Trophoblast cell (in vitro differentiated cells and primary cell): ENCODE data around the gene NHLRC4.

Source experiments
- DNase-seq, 2 donors: peaks; one replicate each; pipeline ENCODE4 v3.0.0-alpha.2; 2016
- H2AFZ ChIP-seq: 2 replicates; pipeline ENCODE4 v1.6.1; 2013; ENCODE audit warnings: low read length, moderate library complexity, mild to moderate bottlenecking; ENCODE audit not compliant: insufficient read depth, poor library complexity
- H2AK5ac ChIP-seq: 2 replicates; pipeline ENCODE4 v1.6.1; 2013; ENCODE audit warnings: mild to moderate bottlenecking, low read length
- H2BK120ac ChIP-seq: 2 replicates; pipeline ENCODE4 v1.6.1; 2013; ENCODE audit warnings: low read length, mild to moderate bottlenecking, moderate library complexity; ENCODE audit not compliant: insufficient read depth, poor library complexity
- H2BK12ac ChIP-seq: 2 replicates; pipeline ENCODE4 v1.6.1; 2013; ENCODE audit warnings: mild to moderate bottlenecking, low read length, moderate library complexity
- H2BK5ac ChIP-seq: 2 replicates; pipeline ENCODE4 v1.6.1; 2013; ENCODE audit warnings: low read length, low read depth, moderate library complexity, mild to moderate bottlenecking; ENCODE audit not compliant: poor library complexity
- H3K14ac ChIP-seq: 2 replicates; pipeline ENCODE4 v1.6.1; 2013; ENCODE audit warnings: mild to moderate bottlenecking, low read length
- H3K18ac ChIP-seq: 2 replicates; pipeline ENCODE4 v1.6.1; 2013; ENCODE audit warnings: mild to moderate bottlenecking, low read length
- H3K23ac ChIP-seq: 2 replicates; pipeline ENCODE4 v1.6.1; 2013; ENCODE audit warnings: low read length
- H3K27ac ChIP-seq: 2 replicates; pipeline ENCODE4 v1.5.1; 2013; ENCODE audit warnings: low read depth, mild to moderate bottlenecking, inconsistent platforms, low read length, moderate library complexity
- H3K27me3 ChIP-seq: 2 replicates; pipeline ENCODE4 v1.6.1; 2013; ENCODE audit warnings: inconsistent platforms, mild to moderate bottlenecking, low read length, moderate library complexity; ENCODE audit not compliant: insufficient read depth
- H3K36me3 ChIP-seq, 2 experiments: 1 replicate in 1 of 2; 2 replicates in 1 of 2; pipeline ENCODE4 v1.6.1; 2013; ENCODE audit warnings: low read length in 2 of 2, mild to moderate bottlenecking in 2 of 2, moderate library complexity in 1 of 2; ENCODE audit not compliant: insufficient read depth in 2 of 2, control insufficient read depth in 1 of 2
- H3K4ac ChIP-seq: 2 replicates; pipeline ENCODE4 v1.6.1; 2013; ENCODE audit warnings: low read depth, mild to moderate bottlenecking, low read length, moderate library complexity
- H3K4me1 ChIP-seq, 2 experiments: 1 replicate in 1 of 2; 2 replicates in 1 of 2; pipeline ENCODE4 v1.6.1; 2013; ENCODE audit warnings: low read length in 2 of 2, mild to moderate bottlenecking in 2 of 2, moderate library complexity in 1 of 2; ENCODE audit not compliant: insufficient read depth in 2 of 2, control insufficient read depth in 1 of 2
- H3K4me2 ChIP-seq: 2 replicates; pipeline ENCODE4 v1.6.1; 2013; ENCODE audit warnings: inconsistent platforms, mild to moderate bottlenecking, low read length, moderate library complexity
- H3K4me3 ChIP-seq: 2 replicates; pipeline ENCODE4 v1.5.1; 2013; ENCODE audit warnings: mild to moderate bottlenecking, low read depth, low read length, inconsistent platforms
- H3K79me1 ChIP-seq: one replicate; pipeline ENCODE4 v1.6.1; 2013; ENCODE audit warnings: low read length
- H3K79me2 ChIP-seq: 2 replicates; pipeline ENCODE4 v1.6.1; 2013; ENCODE audit warnings: low read length, mild to moderate bottlenecking; ENCODE audit not compliant: control insufficient read depth, insufficient read depth, poor library complexity
- H3K9ac ChIP-seq: 2 replicates; pipeline ENCODE4 v1.6.1; 2013; ENCODE audit warnings: mild to moderate bottlenecking, low read length
- H3K9me3 ChIP-seq: 2 replicates; pipeline ENCODE4 v1.6.1; 2013; ENCODE audit warnings: low read depth, mild to moderate bottlenecking, control low read depth, inconsistent platforms, low read length; ENCODE audit not compliant: insufficient read depth
- H4K12ac ChIP-seq: 2 replicates; pipeline ENCODE4 v1.6.1; 2013; ENCODE audit warnings: low read depth, mild to moderate bottlenecking, low read length, moderate library complexity
- H4K8ac ChIP-seq: 2 replicates; pipeline ENCODE4 v1.6.1; 2013; ENCODE audit warnings: low read depth, mild to moderate bottlenecking, low read length, moderate library complexity
- H4K91ac ChIP-seq: one replicate; pipeline ENCODE4 v1.6.1; 2013; ENCODE audit warnings: low read depth, mild to moderate bottlenecking, low read length, moderate library complexity
- whole genome bisulfite sequencing: extraction: QIAGEN DNeasy Blood & Tissue Kit; methylation state at CpG from one replicate; pipeline ENCODE4 v1.1.7; 2013; ENCODE audit warnings: missing lambda C conversion rate; ENCODE audit not compliant: insufficient read length, insufficient coverage; ENCODE audit errors: extremely low coverage; 5-methylcytosine and 5-hydroxymethylcytosine counted together

NHLRC4 gene

DNA sequence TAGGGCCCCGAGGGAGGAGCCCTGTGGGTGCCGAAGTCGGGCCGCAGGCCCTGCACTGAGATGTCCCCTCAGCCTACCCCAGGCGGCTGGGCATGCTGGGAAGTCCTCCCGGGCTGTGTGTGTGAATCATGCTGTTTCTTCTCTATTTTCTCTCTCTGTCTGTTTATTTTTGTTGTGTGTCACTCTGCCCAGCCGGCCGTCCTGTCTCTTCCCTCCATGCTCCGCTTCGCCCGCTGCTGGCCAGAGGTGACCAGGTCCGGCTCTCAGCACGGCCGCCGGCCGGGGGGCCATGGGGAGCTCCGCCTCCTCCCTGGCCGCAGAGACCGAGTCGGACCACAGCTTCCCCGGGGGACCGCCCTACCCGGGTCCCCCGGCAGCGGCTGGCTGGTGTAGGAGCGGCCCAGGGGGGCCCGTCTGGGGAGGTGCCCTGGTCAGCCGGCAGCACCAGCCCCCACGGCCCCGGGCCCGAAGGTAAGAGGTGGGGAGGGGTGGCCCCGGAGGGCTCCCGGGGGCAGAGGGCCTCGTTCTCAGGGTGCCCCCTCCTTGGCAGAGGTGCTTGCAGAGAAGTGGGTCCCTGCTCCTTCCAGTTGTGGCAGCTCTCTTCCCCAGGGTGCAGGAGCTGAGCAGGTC, 26.8 kb upstream of the NHLRC4 start:
- Histone ChIP-seq H3K9me3 (peaks cover 2% of the 10 kb centered on the region), H3K79me1 (no peaks in the 10 kb centered on the region), H3K27me3 (no peaks in the 10 kb centered on the region)

GRCh38 chr16:540645-541340, 26.0 kb upstream of the NHLRC4 start:
- peak overlapping the region; percentile 28 for H3K4ac ChIP-seq
- no peak overlapping the region for H4K91ac ChIP-seq
- no peaks in the 10 kb centered on the region for H3K79me2 ChIP-seq
- no CpG with 5 or more reads among the region's 29 CpGs for WGBS
- no peak overlapping the region for H4K12ac ChIP-seq
- no peak overlapping the region for H2BK120ac ChIP-seq
- no peak overlapping the region for H2BK12ac ChIP-seq
- no peak for DNase-seq
- no peak overlapping the region for H2AFZ ChIP-seq
- no peaks in the 10 kb centered on the region for H3K79me1 ChIP-seq
- peaks cover 14 to 22% of the 10 kb centered on the region in 2 experiments for H3K36me3 ChIP-seq
- no peaks in the 10 kb centered on the region for H3K4me1 ChIP-seq
- H4K8ac ChIP-seq: no peak overlapping the region
- no peak overlapping the region for H2BK5ac ChIP-seq
- H3K23ac ChIP-seq: no peak overlapping the region
- no peak overlapping the region for H3K4me2 ChIP-seq
- H3K9me3 ChIP-seq: peaks cover 2% of the 10 kb centered on the region
- H3K27me3 ChIP-seq: no peaks in the 10 kb centered on the region
- H3K14ac ChIP-seq: no peak overlapping the region
- no peak overlapping the region for H2AK5ac ChIP-seq
- no peak overlapping the region for H3K18ac ChIP-seq
- H3K9ac ChIP-seq: no peak overlapping the region
- no peak overlapping the region for H3K4me3 ChIP-seq
- no peak overlapping the region for H3K27ac ChIP-seq

More for the DNA sequence above, 26.8 kb upstream of the NHLRC4 start:
- H3K4me2 ChIP-seq: no peak overlapping the region
- no peaks in the 10 kb centered on the region for H3K79me2 ChIP-seq
- no peak overlapping the region for H3K18ac ChIP-seq
- peaks cover 14 to 24% of the 10 kb centered on the region in 2 experiments for H3K36me3 ChIP-seq
- H4K8ac ChIP-seq: no peak overlapping the region
- H2BK12ac ChIP-seq: no peak overlapping the region
- no peaks in the 10 kb centered on the region for H3K4me1 ChIP-seq
- no peak overlapping the region for H2BK5ac ChIP-seq
- H3K27ac ChIP-seq: no peak overlapping the region
- H2AK5ac ChIP-seq: no peak overlapping the region
- H2AFZ ChIP-seq: no peak overlapping the region
- no CpG with 5 or more reads among the region's 34 CpGs for WGBS
- H3K23ac ChIP-seq: no peak overlapping the region
- no peak overlapping the region for H4K91ac ChIP-seq
- H4K12ac ChIP-seq: no peak overlapping the region
- H3K14ac ChIP-seq: no peak overlapping the region
- H2BK120ac ChIP-seq: no peak overlapping the region
- no peak for DNase-seq
- H3K4me3 ChIP-seq: no peak overlapping the region
- no peak overlapping the region for H3K9ac ChIP-seq
- no peak overlapping the region for H3K4ac ChIP-seq

GRCh38 chr16:543301-544164, 23.3 kb upstream of the NHLRC4 start:
- Histone ChIP-seq H4K12ac (no peak overlapping the region), H3K4ac (no peak overlapping the region), H3K14ac (no peak overlapping the region), H3K4me2 (no peak overlapping the region), H3K9ac (no peak overlapping the region), H2BK120ac (no peak overlapping the region), H4K91ac (no peak overlapping the region), H3K4me1 (no peaks in the 10 kb centered on the region), H3K79me1 (no peaks in the 10 kb centered on the region), H3K18ac (no peak overlapping the region), H3K23ac (no peak overlapping the region), H2AFZ (no peak overlapping the region), H3K36me3 (peaks cover 8 to 18% of the 10 kb centered on the region in 2 experiments), H4K8ac (no peak overlapping the region), H3K79me2 (no peaks in the 10 kb centered on the region), H2BK5ac (no peak overlapping the region), H3K4me3 (no peak overlapping the region), H2AK5ac (no peak overlapping the region), H3K27ac (no peak overlapping the region), H2BK12ac (no peak overlapping the region), H3K9me3 (no peaks in the 10 kb centered on the region), H3K27me3 (no peaks in the 10 kb centered on the region)
- DNase-seq: no peak
- WGBS: no CpG with 5 or more reads among the region's 51 CpGs

DNA sequence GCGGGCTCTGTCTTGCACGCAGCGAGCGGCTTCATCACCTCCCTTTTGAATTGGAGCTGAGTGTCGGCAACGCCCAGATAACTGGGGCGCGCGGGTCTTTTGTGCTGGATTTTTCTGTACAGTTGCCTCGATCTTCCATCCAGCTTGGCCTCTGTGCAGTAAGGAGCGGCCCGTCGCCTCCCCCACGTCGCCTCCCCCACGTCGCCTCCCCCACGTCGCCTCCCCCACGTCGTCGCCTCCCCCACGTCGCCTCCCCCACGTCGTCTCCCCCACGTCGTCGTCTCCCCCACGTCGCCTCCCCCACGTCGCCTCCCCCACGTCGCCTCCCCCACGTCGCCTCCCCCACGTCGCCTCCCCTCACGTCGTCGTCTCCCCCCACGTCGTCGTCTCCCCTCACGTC, 22.3 kb upstream of the NHLRC4 start:
- Histone ChIP-seq H3K9ac (no peak overlapping the region), H3K23ac (no peak overlapping the region), H3K4ac (no peak overlapping the region), H3K36me3 (peaks cover 15 to 20% of the 10 kb centered on the region in 2 experiments), H3K18ac (no peak overlapping the region), H4K8ac (no peak overlapping the region), H3K27ac (no peak overlapping the region), H3K4me2 (no peak overlapping the region), H3K27me3 (no peaks in the 10 kb centered on the region), H2BK120ac (no peak overlapping the region), H2BK5ac (no peak overlapping the region), H3K79me1 (no peaks in the 10 kb centered on the region), H4K12ac (no peak overlapping the region), H2BK12ac (no peak overlapping the region), H4K91ac (no peak overlapping the region), H3K9me3 (no peaks in the 10 kb centered on the region), H3K14ac (no peak overlapping the region), H2AK5ac (no peak overlapping the region), H3K79me2 (no peaks in the 10 kb centered on the region), H3K4me1 (no peaks in the 10 kb centered on the region), H3K4me3 (no peak overlapping the region), H2AFZ (no peak overlapping the region)
- WGBS: no CpG with 5 or more reads among the region's 46 CpGs
- no peak for DNase-seq
